HCT116 (cell line): ENCODE results near the gene VSTM2B.

Experiments
- ATF3 ChIP-seq: IDR thresholded peaks from 2 replicates; pipeline ENCODE4 v1.6.1; 2012
- CTCF ChIP-seq, 3 experiments: fragments of 200-600 bp in 1 of 3; sonication (generic) in 1 of 3; IDR thresholded peaks in 2 of 3; conservative IDR thresholded peaks in 1 of 3; 2 replicates each; pipeline ENCODE4 v1.5.1; 2012 to 2017; ENCODE audit warnings: low read depth in 2 of 3, low read length in 2 of 3, antibody characterized with exemption in 1 of 3, borderline replicate concordance in 1 of 3, control low read depth in 1 of 3, mild to moderate bottlenecking in 1 of 3, mixed read lengths in 1 of 3, mixed run types in 1 of 3, moderate library complexity in 1 of 3; ENCODE audit not compliant: insufficient read depth in 1 of 3
- EZH2 ChIP-seq: fragments of 200-600 bp; sonication (generic); IDR thresholded peaks from 2 replicates; pipeline ENCODE4 v1.6.1; 2017; ENCODE audit warnings: antibody characterized with exemption, mixed run types
- EZH2phosphoT487 ChIP-seq: fragments of 200-600 bp; IDR thresholded peaks from 2 replicates; pipeline ENCODE4 v1.6.1; 2018; ENCODE audit warnings: antibody characterized with exemption, borderline replicate concordance
- FOSL1 ChIP-seq: IDR thresholded peaks from 2 replicates; pipeline ENCODE4 v1.6.1; 2012; ENCODE audit warnings: low read depth
- JUND ChIP-seq: IDR thresholded peaks from 2 replicates; pipeline ENCODE4 v1.6.1; 2012
- POLR2A ChIP-seq: IDR thresholded peaks from 2 replicates; pipeline ENCODE4 v1.7.0; 2011; ENCODE audit warnings: borderline replicate concordance; ENCODE audit not compliant: insufficient read depth, insufficient read length; ENCODE audit errors: extremely low read depth
- POLR2AphosphoS5 ChIP-seq: IDR thresholded peaks from 2 replicates; pipeline ENCODE4 v1.6.1; 2011; ENCODE audit warnings: mild to moderate bottlenecking, low read depth, low read length, moderate library complexity
- SP1 ChIP-seq: IDR thresholded peaks from 2 replicates; pipeline ENCODE4 v1.6.1; 2012; ENCODE audit warnings: low read depth
- SRF ChIP-seq: IDR thresholded peaks from 2 replicates; pipeline ENCODE4 v1.6.1; 2012; ENCODE audit warnings: low read depth
- TCF7L2 ChIP-seq: IDR thresholded peaks from 2 replicates; pipeline ENCODE4 v1.7.0; 2011; ENCODE audit warnings: borderline replicate concordance, inconsistent platforms; ENCODE audit not compliant: insufficient read depth, insufficient read length; ENCODE audit errors: extremely low read depth
- ZFX ChIP-seq: fragments of 450-650 bp; IDR thresholded peaks from 2 replicates; pipeline ENCODE4 v1.6.1; 2017

- TF ChIP-seq POLR2A (no peak), EZH2 (no peak), ZFX (no peak), CTCF (IDR thresholded peaks at IDR 0.05 in 2 of 3, conservative IDR thresholded peaks at IDR 0.05 in 1 of 3; ENCODE audit: borderline replicate concordance in 1 of 3, insufficient read depth in 1 of 3, low read depth in 2 of 3, low read length in 2 of 3) (no peak), TCF7L2 (no peak), JUND (no peak), EZH2phosphoT487 (no peak), POLR2AphosphoS5 (no peak), SP1 (no peak), ATF3 (no peak), SRF (no peak), FOSL1 (no peak)
These were observed 19.2 kb upstream of the VSTM2B start for GRCh38 chr19:29506619-29506911.
